ENCODE results near the gene BEST1.
"Not testable (repeated sequence)": the region's sequence is repeated elsewhere in the genome, so short reads cannot be mapped to it uniquely, and the experiment has no call there.

BEST1 gene

GRCh38 chr11:61976420-61976800 lies 26.3 kb downstream of the BEST1 start:
- no peak for DNase-seq (ENCODE audit: low read depth in 2 of 2, low spot score in 1 of 2)

- no peak for DNase-seq (ENCODE audit: low read depth in 2 of 2, low spot score in 1 of 2)
Measured at GRCh38 chr11:61976813-61977475, 26.8 kb downstream of the BEST1 start.

GRCh38 chr11:61978703-61979661 lies 28.8 kb downstream of the BEST1 start:
- DNase-seq (ENCODE audit: low read depth in 2 of 2, low spot score in 1 of 2): no peak

GRCh38 chr11:61980783-61981541 lies 30.8 kb downstream of the BEST1 start:
- no peak for DNase-seq (ENCODE audit: low read depth in 2 of 2, low spot score in 1 of 2)

GRCh38 chr11:61983419-61983818 lies 33.3 kb downstream of the BEST1 start:
- no peak for DNase-seq (ENCODE audit: low read depth in 2 of 2, low spot score in 1 of 2)

GRCh38 chr11:61985869-61986268 lies 35.7 kb downstream of the BEST1 start:
- DNase-seq (ENCODE audit: low read depth in 2 of 2, low spot score in 1 of 2): no peak

GRCh38 chr11:61994981-61995380 lies 44.8 kb downstream of the BEST1 start:
- DNase-seq (ENCODE audit: low read depth in 2 of 2, low spot score in 1 of 2): no peak

- DNase-seq (ENCODE audit: low read depth in 2 of 2, low spot score in 1 of 2): no peak
Measured at GRCh38 chr11:61996933-61997332, 46.8 kb downstream of the BEST1 start.

- DNase-seq (ENCODE audit: low read depth in 2 of 2, low spot score in 1 of 2): no peak
Measured at GRCh38 chr11:61999141-61999975, 49.2 kb downstream of the BEST1 start.

GRCh38 chr11:62000539-62001446 lies 50.6 kb downstream of the BEST1 start:
- DNase-seq (ENCODE audit: low read depth in 2 of 2, low spot score in 1 of 2): no peak

GRCh38 chr11:62001450-62002191 lies 51.5 kb downstream of the BEST1 start:
- no peak for DNase-seq (ENCODE audit: low read depth in 2 of 2, low spot score in 1 of 2)

GRCh38 chr11:62002283-62002682 lies 52.1 kb downstream of the BEST1 start:
- not testable (repeated sequence) for DNase-seq (ENCODE audit: low read depth in 2 of 2, low spot score in 1 of 2)

GRCh38 chr11:62004473-62004872 lies 54.3 kb downstream of the BEST1 start:
- DNase-seq (ENCODE audit: low read depth in 2 of 2, low spot score in 1 of 2): no peak

GRCh38 chr11:62008193-62008592 lies 58.0 kb downstream of the BEST1 start:
- DNase-seq (ENCODE audit: low read depth in 2 of 2, low spot score in 1 of 2): no peak

GRCh38 chr11:62010935-62011528 lies 60.9 kb downstream of the BEST1 start:
- no peak for DNase-seq (ENCODE audit: low read depth in 2 of 2, low spot score in 1 of 2)

- no peak for DNase-seq (ENCODE audit: low read depth in 2 of 2, low spot score in 1 of 2)
Measured at GRCh38 chr11:62011881-62012280, 61.7 kb downstream of the BEST1 start.

GRCh38 chr11:62012451-62012831 lies 62.3 kb downstream of the BEST1 start:
- DNase-seq (ENCODE audit: low read depth in 2 of 2, low spot score in 1 of 2): no peak

GRCh38 chr11:62012832-62013461 lies 62.8 kb downstream of the BEST1 start:
- no peak for DNase-seq (ENCODE audit: low read depth in 2 of 2, low spot score in 1 of 2)

Measured in stimulated activated CD8-positive, alpha-beta memory T cell treated with anti-CD3 and anti-CD28 coated beads, Interleukin-4, amount 100 ng/mL, for 1 hour (primary cell).